HCT116 (cell line): Measurements from ENCODE around the gene GAPDH.

Source experiments
- RAD21 ChIP-seq: IDR thresholded peaks from 2 replicates; pipeline ENCODE4 v1.6.1; 2012; ENCODE audit warnings: low read depth, mild to moderate bottlenecking
- ZBTB33 ChIP-seq: IDR thresholded peaks from 2 replicates; pipeline ENCODE4 v1.6.1; 2011; ENCODE audit warnings: mild to moderate bottlenecking, low read length, moderate library complexity; ENCODE audit not compliant: insufficient replicate concordance; ENCODE audit errors: extremely low read depth

- TF ChIP-seq ZBTB33 (no peak), RAD21 (no peak)
Observed at GRCh38 chr12:6507102-6507998, 27.0 kb upstream of the GAPDH start.
